Measurements from ENCODE around the gene SLC66A1. TPM values are rescaled to one million over a fixed set of nuclear protein-coding genes. Genes with fewer than 3 reads are reported as not detected.

The SLC66A1 gene
- total and polyA plus RNA-seq, 2 of the 13 experiments (the other 11 are each of a cell fraction or from before 2014, with no cell fraction given): 15.4 to 18.9 TPM

DNA sequence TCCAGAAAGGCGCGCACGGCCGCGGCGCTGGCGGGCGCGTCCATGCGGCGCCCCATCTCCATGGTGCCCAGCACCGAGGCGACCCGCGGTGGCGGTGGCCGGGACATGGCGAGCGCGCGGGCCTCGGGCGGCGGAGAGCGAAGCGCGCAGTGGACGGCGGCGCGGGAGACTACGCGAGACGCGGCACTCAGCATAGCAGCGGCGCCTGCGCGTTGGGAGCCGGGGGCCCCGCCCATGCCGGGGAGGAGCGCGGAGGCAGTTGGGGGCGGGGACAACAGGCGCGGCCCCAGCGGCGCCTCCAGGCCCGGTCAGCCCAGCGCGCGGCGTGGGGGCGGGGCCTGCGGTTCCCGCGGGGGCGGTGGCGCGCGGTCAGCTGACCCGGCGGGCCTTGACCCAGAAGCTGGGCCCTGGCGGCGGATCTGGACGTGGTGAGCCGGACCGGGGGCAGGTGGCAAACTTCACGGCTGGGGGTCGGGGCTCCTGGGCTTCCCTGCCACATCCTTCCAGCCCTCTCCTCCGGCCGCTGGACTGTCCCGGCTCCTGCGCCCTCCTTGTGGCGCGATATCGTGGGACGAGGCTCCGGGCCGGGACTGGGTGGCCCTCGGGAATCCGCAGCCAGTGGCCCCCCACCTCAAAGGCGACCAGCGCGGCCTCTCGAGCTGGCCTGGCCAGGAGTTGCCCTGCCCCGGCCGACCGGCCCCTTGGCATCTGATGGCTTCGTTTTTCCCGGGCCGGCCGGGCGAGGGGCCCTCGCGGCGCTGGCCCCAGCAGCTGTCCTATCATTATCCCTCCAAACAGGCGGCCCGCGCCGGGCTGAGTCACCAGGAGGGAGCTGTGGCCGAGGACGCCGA, at the start of gene SLC66A1, which contains the start of gene AKR7A2 (continued):
- TF ChIP-seq ZNF547 (CRISPR knock-in tag; IDR thresholded peaks at IDR 0.05) (peak; percentile 65; the same call in 1 of the 2 replicates), ZFP1 (CRISPR knock-in tag; IDR thresholded peaks at IDR 0.05) (no peak), ZNF263 (CRISPR knock-in tag; IDR thresholded peaks at IDR 0.05) (0 out of 2 replicates have a peak, but pooled peaks have one; percentile 17), RBM22 (optimal IDR thresholded peaks at IDR 0.05; ENCODE audit: low read length) (no peak), ZNF615 (CRISPR knock-in tag; IDR thresholded peaks at IDR 0.05; ENCODE audit: borderline replicate concordance) (no peak), MEF2D (CRISPR knock-in tag; IDR thresholded peaks at IDR 0.05) (0 out of 2 replicates have a peak, but pooled peaks have one; percentile 37), FOXO4 (CRISPR knock-in tag; conservative IDR thresholded peaks at IDR 0.05) (0 out of 2 replicates have a peak, but pooled peaks have one; percentile 56), NR1H2 (CRISPR knock-in tag; IDR thresholded peaks at IDR 0.05; ENCODE audit: borderline replicate concordance, low read depth) (0 out of 2 replicates have a peak, but pooled peaks have one; percentile 54), ZBED4 (CRISPR knock-in tag; IDR thresholded peaks at IDR 0.05; ENCODE audit: borderline replicate concordance) (peak; percentile 94; the same call in 1 of the 2 replicates), IRF1 (CRISPR knock-in tag; IDR thresholded peaks at IDR 0.05; ENCODE audit: low read depth) (0 out of 2 replicates have a peak, but pooled peaks have one; percentile 33), ZMYM2 (CRISPR knock-in tag; IDR thresholded peaks at IDR 0.05) (no peak), ZFP90 (CRISPR knock-in tag; IDR thresholded peaks at IDR 0.05; ENCODE audit: borderline replicate concordance) (0 out of 2 replicates have a peak, but pooled peaks have one; percentile 30)
- TF ChIP-seq, protein P1, sequence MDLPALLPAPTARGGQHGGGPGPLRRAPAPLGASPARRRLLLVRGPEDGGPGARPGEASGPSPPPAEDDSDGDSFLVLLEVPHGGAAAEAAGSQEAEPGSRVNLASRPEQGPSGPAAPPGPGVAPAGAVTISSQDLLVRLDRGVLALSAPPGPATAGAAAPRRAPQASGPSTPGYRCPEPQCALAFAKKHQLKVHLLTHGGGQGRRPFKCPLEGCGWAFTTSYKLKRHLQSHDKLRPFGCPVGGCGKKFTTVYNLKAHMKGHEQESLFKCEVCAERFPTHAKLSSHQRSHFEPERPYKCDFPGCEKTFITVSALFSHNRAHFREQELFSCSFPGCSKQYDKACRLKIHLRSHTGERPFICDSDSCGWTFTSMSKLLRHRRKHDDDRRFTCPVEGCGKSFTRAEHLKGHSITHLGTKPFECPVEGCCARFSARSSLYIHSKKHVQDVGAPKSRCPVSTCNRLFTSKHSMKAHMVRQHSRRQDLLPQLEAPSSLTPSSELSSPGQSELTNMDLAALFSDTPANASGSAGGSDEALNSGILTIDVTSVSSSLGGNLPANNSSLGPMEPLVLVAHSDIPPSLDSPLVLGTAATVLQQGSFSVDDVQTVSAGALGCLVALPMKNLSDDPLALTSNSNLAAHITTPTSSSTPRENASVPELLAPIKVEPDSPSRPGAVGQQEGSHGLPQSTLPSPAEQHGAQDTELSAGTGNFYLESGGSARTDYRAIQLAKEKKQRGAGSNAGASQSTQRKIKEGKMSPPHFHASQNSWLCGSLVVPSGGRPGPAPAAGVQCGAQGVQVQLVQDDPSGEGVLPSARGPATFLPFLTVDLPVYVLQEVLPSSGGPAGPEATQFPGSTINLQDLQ (CRISPR knock-in tag; IDR thresholded peaks at IDR 0.05): peak; percentile 67; the same call in 1 of the 2 replicates
- TF ChIP-seq, protein P2, sequence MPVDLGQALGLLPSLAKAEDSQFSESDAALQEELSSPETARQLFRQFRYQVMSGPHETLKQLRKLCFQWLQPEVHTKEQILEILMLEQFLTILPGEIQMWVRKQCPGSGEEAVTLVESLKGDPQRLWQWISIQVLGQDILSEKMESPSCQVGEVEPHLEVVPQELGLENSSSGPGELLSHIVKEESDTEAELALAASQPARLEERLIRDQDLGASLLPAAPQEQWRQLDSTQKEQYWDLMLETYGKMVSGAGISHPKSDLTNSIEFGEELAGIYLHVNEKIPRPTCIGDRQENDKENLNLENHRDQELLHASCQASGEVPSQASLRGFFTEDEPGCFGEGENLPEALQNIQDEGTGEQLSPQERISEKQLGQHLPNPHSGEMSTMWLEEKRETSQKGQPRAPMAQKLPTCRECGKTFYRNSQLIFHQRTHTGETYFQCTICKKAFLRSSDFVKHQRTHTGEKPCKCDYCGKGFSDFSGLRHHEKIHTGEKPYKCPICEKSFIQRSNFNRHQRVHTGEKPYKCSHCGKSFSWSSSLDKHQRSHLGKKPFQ (CRISPR knock-in tag; IDR thresholded peaks at IDR 0.05; ENCODE audit: insufficient replicate concordance): peak; percentile 60
- TF ChIP-seq, protein P3, sequence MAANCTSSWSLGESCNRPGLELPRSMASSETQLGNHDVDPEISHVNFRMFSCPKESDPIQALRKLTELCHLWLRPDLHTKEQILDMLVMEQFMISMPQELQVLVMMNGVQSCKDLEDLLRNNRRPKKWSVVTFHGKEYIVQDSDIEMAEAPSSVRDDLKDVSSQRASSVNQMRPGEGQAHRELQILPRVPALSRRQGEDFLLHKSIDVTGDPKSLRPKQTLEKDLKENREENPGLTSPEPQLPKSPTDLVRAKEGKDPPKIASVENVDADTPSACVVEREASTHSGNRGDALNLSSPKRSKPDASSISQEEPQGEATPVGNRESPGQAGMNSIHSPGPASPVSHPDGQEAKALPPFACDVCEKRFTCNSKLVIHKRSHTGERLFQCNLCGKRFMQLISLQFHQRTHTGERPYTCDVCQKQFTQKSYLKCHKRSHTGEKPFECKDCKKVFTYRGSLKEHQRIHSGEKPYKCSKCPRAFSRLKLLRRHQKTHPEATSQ (CRISPR knock-in tag; IDR thresholded peaks at IDR 0.05; ENCODE audit: borderline replicate concordance): no peak

Data from HepG2 (cell line).